Measurements from ENCODE around the gene OPA3. TPM values are rescaled to one million over a fixed set of nuclear protein-coding genes. Genes with fewer than 3 reads are reported as not detected.

OPA3 gene
- total RNA-seq, 2 donors from 2014 or later, result 12.9 to 15.4 TPM

- H3K4me1 Mint-ChIP-seq, result peaks cover 6% of the 10 kb centered on the region
- TF ChIP-seq CTCF (conservative IDR thresholded peaks at IDR 0.05), result no peak
- H3K9me3 ChIP-seq (ENCODE audit: control insufficient read depth, low read length), result no peaks in the 10 kb centered on the region
Measured at GRCh38 chr19:45595814-45596213, 11.2 kb upstream of the OPA3 start.

GRCh38 chr19:45593520-45593919 lies 8.9 kb upstream of the OPA3 start:
- DNase-seq, result no peak
- Histone ChIP-seq H3K36me3 (ENCODE audit: control insufficient read depth, insufficient read depth, low read length) (no peaks in the 10 kb centered on the region), H3K27me3 (ENCODE audit: control insufficient read depth, insufficient read depth, low read length, poor library complexity, severe bottlenecking) (peaks cover 30% of the 10 kb centered on the region), H3K4me3 (ENCODE audit: low read length) (no peak overlapping the region), H3K9me3 (ENCODE audit: control insufficient read depth, low read length) (no peaks in the 10 kb centered on the region), H3K27ac (ENCODE audit: low read depth, low read length) (no peak overlapping the region), H3K4me1 (ENCODE audit: control insufficient read depth, insufficient read depth, low read length) (no peaks in the 10 kb centered on the region), H3K9ac (ENCODE audit: extremely low read depth, low read length, poor library complexity, severe bottlenecking) (no peak overlapping the region)
- H3K36me3 Mint-ChIP-seq (ENCODE audit: low read depth), result no peaks in the 10 kb centered on the region
- peaks cover 4% of the 10 kb centered on the region for H3K9me3 Mint-ChIP-seq
- TF ChIP-seq CTCF (conservative IDR thresholded peaks at IDR 0.05), result no peak
- no peak overlapping the region for H3K4me3 Mint-ChIP-seq
- peaks cover 74% of the 10 kb centered on the region for H3K27me3 Mint-ChIP-seq (ENCODE audit: insufficient read depth)
- H3K4me1 Mint-ChIP-seq, result peaks cover 6% of the 10 kb centered on the region
- 21% methylated on average over 1 of the region's 1 CpG; no CpG with 5 or more reads in 1 of the 2 experiments for WGBS, 2 experiments (ENCODE audit: insufficient coverage in 1 of 2, insufficient read length in 1 of 2)
- no peak overlapping the region for H3K27ac Mint-ChIP-seq

More at GRCh38 chr19:45595814-45596213, 11.2 kb upstream of the OPA3 start:
- Histone ChIP-seq H3K27me3 (ENCODE audit: control insufficient read depth, insufficient read depth, low read length, poor library complexity, severe bottlenecking) (peaks cover 53% of the 10 kb centered on the region), H3K4me1 (ENCODE audit: control insufficient read depth, insufficient read depth, low read length) (no peaks in the 10 kb centered on the region), H3K36me3 (ENCODE audit: control insufficient read depth, insufficient read depth, low read length) (no peaks in the 10 kb centered on the region), H3K4me3 (ENCODE audit: low read length) (no peak overlapping the region), H3K27ac (ENCODE audit: low read depth, low read length) (no peak overlapping the region), H3K9ac (ENCODE audit: extremely low read depth, low read length, poor library complexity, severe bottlenecking) (no peak overlapping the region)
- peaks cover 4% of the 10 kb centered on the region for H3K9me3 Mint-ChIP-seq
- H3K36me3 Mint-ChIP-seq (ENCODE audit: low read depth), result no peaks in the 10 kb centered on the region
- no peak for DNase-seq
- no peak overlapping the region for H3K27ac Mint-ChIP-seq
- 78 to 79% methylated on average over 6 of the region's 6 CpGs for WGBS, 2 experiments (ENCODE audit: insufficient coverage in 1 of 2, insufficient read length in 1 of 2)
- peaks cover 74% of the 10 kb centered on the region for H3K27me3 Mint-ChIP-seq (ENCODE audit: insufficient read depth)
- H3K4me3 Mint-ChIP-seq, result no peak overlapping the region

DNA sequence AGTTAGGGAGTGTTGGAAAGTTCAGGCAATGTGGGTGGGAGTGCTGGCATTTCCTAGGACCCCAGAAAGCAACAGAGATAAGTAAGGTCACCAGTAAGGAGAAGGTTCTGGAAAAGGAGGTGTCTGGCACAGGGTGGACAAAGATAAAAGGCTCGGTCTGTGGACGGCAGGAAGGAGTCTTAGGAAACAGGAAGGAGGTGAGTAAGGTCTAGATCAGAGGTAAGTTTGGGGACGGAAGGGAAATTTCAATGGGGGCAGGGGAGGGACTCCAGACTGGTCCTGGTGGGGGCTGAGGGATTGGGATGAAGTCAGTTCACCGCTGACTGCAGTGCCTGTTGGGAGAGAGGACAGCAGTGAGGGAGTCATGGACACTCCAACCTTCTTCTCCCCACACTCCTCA lies 7.8 kb upstream of the OPA3 start:
- no peak overlapping the region for H3K4me3 Mint-ChIP-seq
- Histone ChIP-seq H3K9ac (ENCODE audit: extremely low read depth, low read length, poor library complexity, severe bottlenecking) (no peak overlapping the region), H3K36me3 (ENCODE audit: control insufficient read depth, insufficient read depth, low read length) (no peaks in the 10 kb centered on the region), H3K9me3 (ENCODE audit: control insufficient read depth, low read length) (no peaks in the 10 kb centered on the region), H3K27me3 (ENCODE audit: control insufficient read depth, insufficient read depth, low read length, poor library complexity, severe bottlenecking) (peaks cover 19% of the 10 kb centered on the region), H3K4me3 (ENCODE audit: low read length) (no peak overlapping the region), H3K4me1 (ENCODE audit: control insufficient read depth, insufficient read depth, low read length) (no peaks in the 10 kb centered on the region), H3K27ac (ENCODE audit: low read depth, low read length) (no peak overlapping the region)
- no peaks in the 10 kb centered on the region for H3K36me3 Mint-ChIP-seq (ENCODE audit: low read depth)
- peaks cover 4% of the 10 kb centered on the region for H3K9me3 Mint-ChIP-seq
- no peak overlapping the region for H3K27ac Mint-ChIP-seq
- H3K27me3 Mint-ChIP-seq (ENCODE audit: insufficient read depth), result peaks cover 64% of the 10 kb centered on the region
- H3K4me1 Mint-ChIP-seq, result no peaks in the 10 kb centered on the region
- WGBS, 2 experiments (ENCODE audit: insufficient coverage in 1 of 2, insufficient read length in 1 of 2), result 74 to 83% methylated on average over 3 to 4 of the region's 4 CpGs
- DNase-seq, result no peak
- no peak for TF ChIP-seq CTCF (conservative IDR thresholded peaks at IDR 0.05)

Measured in endodermal cell (in vitro differentiated cells).